K562 treated with DMSO at 1 percent for 24 hours (cell line): ENCODE measurements around the gene KDM8. TPM values are rescaled to one million over a fixed set of nuclear protein-coding genes. Genes with fewer than 3 reads are reported as not detected.

Source experiments
- total RNA-seq: library from RNA; unstranded; fragments of 300-600 nt; gene quantifications from 2 replicates; pipeline ENCODE4 v1.2.3, GENCODE V29; 2022; ENCODE audit warnings: low read depth; ENCODE audit not compliant: insufficient read depth

KDM8 gene
- total RNA-seq = 3.0 and 4.1 TPM in 2 replicates

DNA sequence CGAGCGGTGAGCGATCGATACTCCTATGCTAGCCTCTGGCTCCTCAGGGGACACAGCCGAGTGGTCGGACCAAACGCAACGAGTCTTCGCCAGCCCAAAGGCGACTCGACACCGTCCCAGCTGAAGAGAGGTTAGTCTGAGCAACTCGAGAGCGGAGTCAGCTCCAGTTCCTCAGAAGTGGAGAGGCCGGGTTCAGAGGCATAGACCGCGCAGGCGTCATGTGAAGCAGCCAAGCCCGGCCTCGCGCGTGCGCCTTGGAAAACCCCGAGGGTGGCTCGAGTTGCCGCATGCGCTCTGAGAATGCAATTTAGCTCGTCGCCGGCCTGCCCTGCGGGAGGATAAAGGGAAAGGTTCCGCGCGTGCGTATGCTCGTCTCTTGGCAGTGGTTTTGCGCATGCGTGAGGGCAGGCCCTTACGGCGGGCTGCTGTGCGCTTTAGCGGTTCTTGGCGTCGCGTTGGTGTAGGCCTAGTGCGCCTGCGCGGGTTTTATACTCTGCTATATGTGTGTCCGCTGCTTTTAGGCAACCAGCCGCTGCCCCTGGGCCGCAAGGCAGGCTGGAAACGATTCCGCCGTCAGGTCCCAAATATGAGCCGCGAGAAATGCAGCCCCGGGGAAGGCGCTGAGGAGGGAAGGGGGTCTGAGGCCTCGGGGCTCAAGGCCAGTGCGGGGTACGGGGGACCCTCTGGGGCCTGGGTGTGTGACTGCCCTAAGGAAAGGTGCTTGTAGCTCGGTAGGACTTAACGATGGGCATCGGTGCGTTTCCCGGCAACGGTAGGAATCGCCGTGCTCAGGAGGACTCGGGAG is at the start of gene KDM8:
Gene KDM8 (plus strand): TSS at position 20 of the 805 bp plus-strand sequence. CDS start 6,598 bp downstream, outside the sequence.

GRCh38 chr16:27268376-27269299 is 65.3 kb downstream of the KDM8 start, which contains the start of gene NSMCE1:
Gene NSMCE1 (minus strand): TSS chr16:27268772. CDS start chr16:27257570, 11,202 bp downstream.

Other genes with a start within 250 kb of the KDM8 start
- gene C16orf82, start 136.6 kb upstream of the KDM8 start, total RNA-seq = not detected in 2 replicates
- gene NSMCE1, start 65.2 kb downstream of the KDM8 start, total RNA-seq = 42.7 and 51.5 TPM in 2 replicates
- 5.3 and 6.9 TPM in 2 replicates for gene IL4R, start 110.4 kb downstream of the KDM8 start, total RNA-seq
- 5.1 and 5.3 TPM in 2 replicates for gene IL21R, start 198.6 kb downstream of the KDM8 start, total RNA-seq